Endothelial cell of hepatic sinusoid (primary cell): ENCODE results near the gene WNT2B.

ENCODE experiments used
- in situ Hi-C: cut with HindIII; loops from 2 replicates; pipeline ENCODE4 v1.10.0; 2017; ENCODE audit warnings: low sequenced_read_pairs

Gene WNT2B

GRCh38 chr1:112504661-112505399 lies 3.9 kb upstream of the WNT2B start:
- in situ Hi-C loops = no loop called here

DNA sequence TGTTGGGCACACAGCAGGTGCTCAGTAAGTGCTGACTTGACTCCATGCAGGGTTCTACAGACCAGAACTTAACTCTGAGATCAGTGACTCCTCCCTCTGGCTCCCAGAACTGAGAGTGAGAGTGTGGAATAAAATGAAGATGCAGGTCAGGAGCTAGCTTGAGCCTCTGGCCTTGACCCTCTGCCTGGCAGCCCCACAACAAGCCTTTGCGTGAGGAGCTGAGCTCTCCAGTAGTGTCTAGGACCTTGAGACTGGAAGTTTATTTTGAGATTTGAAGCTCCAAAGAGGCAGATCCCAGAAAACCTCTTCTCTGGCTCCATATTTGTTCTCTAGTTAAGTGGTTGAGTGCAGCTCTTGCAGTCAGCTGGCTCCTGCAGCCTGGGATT lies 3.4 kb upstream of the WNT2B start:
- in situ Hi-C loops = no loop called here

DNA sequence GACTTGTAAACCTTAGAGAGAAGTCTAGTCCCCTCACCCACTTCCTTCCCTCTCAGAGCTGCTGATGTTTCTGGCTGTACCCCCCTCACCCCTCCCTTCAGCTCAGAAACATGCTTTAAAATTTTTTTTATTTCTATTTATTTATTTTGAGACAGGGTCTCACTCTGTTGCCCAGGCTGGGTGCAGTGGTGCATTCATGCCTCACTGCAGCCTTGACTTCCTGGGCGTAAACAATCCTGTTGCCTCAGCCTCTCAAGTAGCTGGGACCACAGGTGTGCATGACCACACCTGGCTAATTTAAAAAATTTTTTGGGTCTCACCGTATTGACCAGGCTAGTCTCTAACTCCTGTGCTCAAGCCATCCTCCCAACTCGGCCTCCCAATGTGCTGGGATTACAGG lies 2.9 kb upstream of the WNT2B start:
- in situ Hi-C loops = no loop called here

DNA sequence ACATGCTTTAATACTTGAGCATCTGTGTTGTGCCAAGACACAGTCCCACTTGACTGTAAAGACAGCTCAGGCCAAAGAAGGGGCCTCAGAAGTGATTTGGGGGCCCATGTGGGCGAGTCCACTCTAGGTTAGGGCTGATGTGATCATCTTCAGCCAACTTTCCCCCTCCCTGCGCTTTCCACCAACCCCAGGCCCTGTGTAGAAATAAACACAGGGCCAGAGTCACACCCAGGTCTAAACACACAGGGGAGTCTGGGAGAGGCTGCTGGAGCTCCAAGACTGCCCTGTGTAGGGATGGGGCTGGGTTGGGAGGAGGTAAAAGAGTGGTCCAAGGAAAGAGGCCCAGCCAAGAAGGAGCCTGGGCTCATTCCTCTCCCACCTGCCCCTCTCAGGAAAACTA lies 2.5 kb upstream of the WNT2B start:
- in situ Hi-C loops = no loop called here

GRCh38 chr1:112506731-112507130 lies 2.0 kb upstream of the WNT2B start:
- in situ Hi-C loops = no loop called here

GRCh38 chr1:112507336-112507735 lies 1.4 kb upstream of the WNT2B start:
- in situ Hi-C loops = no loop called here

DNA sequence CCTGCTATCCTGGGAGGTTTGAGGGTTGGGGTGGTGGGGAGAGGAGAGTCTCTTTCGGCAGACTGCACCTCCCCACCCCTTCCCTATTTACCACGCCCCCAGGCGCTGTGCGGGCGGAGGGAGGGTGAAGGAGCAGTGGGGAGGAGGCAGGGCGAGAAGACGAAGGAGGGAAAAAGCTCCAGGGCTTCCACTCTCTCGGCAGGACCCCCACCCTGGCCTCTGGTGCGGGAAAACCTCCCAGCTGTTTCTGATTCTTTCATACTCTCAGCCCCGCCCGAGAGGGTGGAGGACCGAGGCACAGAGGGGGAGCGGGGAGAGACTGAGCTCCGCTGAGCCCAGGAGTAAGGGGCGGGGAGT lies 866 bp upstream of the WNT2B start:
- in situ Hi-C loops = no loop called here

GRCh38 chr1:112509005-112509659 lies 367 bp downstream of the WNT2B start:
- in situ Hi-C loops = no loop called here

DNA sequence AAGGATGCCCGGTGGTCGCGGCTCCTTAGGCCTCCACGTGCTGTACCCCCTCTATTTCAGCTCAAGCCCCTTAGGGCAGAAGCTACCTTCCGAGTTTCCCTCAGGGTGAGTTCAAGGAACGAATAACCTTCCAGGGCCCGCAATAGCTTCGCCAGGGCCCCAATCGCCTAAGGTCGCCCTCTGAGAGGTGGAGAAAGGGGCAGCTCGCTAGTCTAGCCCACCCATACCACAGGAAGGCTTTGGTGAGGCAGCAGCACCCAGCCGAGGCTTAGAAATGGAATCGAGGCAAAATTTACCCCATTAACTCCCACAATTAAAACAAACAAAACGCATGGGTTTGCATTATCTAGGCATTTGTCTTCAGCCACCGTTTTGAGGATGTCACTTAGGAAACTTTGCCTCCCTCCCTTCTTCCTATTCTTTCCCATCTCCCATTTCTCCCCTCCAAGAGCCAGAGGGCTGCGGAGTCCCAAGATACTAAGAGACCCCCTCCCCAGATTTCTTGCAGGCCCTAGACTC lies 954 bp downstream of the WNT2B start:
- in situ Hi-C loops = no loop called here

DNA sequence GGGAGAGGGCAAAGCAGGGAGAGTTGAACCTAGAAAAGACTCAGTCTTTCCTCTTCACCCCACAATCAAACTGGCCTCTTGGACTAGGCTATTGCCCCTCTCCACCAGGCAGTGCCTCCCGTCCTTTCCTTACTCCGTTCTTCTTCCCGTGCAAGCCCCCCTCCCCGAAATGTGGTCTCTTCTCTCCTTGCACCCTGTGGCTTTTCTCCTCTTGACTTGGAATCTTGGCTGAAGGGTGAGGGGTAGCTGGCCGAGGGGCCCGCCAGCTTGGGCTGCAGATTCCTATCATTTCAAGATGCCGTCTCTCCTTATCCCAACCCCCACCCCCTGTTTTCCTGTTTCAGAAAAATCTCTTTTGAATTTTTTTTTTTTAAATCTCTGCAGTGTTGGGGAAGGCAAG lies 1.6 kb downstream of the WNT2B start:
- in situ Hi-C loops = no loop called here

DNA sequence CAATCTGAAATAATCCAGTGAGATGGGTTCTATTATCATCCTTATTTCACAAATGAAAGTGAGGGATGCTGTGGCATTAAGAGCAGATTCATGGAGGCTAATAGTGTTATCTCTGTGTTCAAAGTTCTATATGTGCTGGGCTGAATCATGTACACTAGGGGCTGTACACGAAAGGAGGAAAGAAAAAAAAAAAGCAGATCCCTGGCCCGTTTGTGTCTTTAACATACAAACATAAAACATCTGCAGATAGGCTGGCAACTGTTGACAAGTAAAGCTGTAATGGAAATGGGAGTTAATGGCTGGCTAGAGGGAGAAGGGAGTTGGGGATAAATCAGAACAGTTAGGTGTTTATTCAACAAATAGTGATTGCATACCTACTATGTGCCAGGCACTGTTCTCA lies 3.1 kb downstream of the WNT2B start:
- in situ Hi-C loops = no loop called here

GRCh38 chr1:112513112-112513870 lies 4.5 kb downstream of the WNT2B start:
- in situ Hi-C loops = no loop called here

DNA sequence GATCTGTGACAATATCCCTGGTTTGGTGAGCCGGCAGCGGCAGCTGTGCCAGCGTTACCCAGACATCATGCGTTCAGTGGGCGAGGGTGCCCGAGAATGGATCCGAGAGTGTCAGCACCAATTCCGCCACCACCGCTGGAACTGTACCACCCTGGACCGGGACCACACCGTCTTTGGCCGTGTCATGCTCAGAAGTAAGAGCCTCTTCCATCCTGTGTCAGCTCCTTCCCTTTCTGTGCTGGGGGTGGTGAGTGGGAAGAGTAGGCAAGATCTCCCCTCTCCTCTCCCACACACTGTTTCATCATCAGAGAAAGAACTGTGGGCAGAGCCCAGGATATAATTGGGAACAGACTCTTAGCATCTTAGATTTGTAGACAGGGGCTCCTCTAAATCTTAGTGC lies 6.1 kb downstream of the WNT2B start:
- in situ Hi-C loops = no loop called here

DNA sequence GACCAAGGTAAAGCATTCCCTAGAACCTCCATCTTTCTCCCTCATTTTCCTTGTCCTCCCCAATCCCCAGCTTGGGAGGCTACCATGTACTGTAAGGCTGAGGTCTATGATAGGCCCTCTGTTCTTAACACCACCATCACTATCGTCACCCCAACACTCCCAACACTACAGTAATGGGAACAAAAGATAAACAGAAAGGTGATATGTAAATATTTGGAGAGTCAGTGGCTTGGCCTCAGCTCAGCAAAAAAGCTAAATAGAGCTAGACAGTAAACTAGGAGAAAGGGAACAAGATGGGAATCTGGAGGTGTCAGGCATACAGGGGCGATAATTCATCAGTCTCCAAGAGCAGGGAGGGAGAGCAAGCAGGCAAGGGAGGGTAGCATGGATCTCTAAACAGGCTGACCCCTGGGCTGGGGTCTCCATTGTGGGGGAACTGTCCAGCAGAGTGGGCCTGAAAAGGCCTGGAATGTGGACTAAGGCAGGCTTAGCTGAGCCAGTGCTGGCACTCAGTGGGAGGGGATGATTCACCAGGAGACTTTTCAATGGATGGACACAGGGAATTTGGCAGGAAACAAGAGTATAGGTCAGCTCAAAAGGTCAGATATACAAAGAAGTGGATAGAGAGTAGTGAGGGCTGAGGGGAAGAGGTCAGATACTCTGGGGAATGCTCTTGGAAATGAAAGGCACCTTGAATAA lies 6.7 kb downstream of the WNT2B start:
- in situ Hi-C loops = no loop called here

GRCh38 chr1:112516141-112516540 lies 7.4 kb downstream of the WNT2B start:
- in situ Hi-C loops = no loop called here

DNA sequence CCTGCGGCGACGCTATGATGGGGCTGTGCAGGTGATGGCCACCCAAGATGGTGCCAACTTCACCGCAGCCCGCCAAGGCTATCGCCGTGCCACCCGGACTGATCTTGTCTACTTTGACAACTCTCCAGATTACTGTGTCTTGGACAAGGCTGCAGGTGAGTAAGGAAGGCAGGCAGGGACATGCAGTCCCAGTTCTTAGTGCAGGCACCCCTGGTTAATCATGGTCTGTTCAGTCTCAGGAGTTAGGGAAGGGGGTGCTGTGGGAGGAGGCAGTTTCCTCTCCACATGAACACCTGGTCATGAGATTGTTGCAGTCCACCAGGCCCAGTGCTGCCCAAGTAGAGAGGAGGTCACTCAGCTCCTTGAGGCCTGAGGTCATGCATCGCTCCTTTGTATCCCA lies 8.5 kb downstream of the WNT2B start:
- in situ Hi-C loops = no loop called here

- in situ Hi-C loops = no loop called here
Measured at GRCh38 chr1:112517646-112518045, 8.9 kb downstream of the WNT2B start.

GRCh38 chr1:112518186-112518585 lies 9.4 kb downstream of the WNT2B start:
- in situ Hi-C loops = no loop called here

DNA sequence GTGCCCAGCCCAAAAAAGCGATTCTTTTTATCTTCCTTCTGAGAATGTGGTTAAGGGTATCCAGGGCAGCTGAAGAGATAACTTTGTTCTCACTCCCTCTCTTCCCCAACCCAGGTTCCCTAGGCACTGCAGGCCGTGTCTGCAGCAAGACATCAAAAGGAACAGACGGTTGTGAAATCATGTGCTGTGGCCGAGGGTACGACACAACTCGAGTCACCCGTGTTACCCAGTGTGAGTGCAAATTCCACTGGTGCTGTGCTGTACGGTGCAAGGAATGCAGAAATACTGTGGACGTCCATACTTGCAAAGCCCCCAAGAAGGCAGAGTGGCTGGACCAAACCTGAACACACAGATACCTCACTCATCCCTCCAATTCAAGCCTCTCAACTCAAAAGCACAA lies 11.4 kb downstream of the WNT2B start:
- in situ Hi-C loops = no loop called here

DNA sequence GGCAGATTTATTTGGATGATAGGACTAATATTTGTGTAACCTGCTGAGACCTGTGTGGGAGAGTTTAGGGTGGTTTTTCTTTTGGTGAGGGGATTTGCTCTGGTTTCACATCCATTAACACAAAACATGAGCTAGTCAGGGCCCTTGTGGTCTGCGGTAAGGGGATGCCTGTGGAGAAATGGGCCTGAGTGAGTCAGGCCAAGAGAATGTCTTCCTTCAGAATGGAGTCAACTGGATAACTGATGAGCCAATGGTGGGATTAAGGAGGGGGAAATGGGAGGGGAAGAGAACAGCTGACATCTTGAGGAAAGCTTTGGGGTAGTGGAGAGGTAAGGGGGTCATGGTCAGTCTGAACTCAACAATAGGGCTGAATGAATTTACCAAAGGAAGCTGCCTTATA lies 13.9 kb downstream of the WNT2B start:
- in situ Hi-C loops = no loop called here

GRCh38 chr1:112524251-112524650 lies 15.5 kb downstream of the WNT2B start:
- in situ Hi-C loops = no loop called here
